Measurements from ENCODE around the gene MYPN.

- TF ChIP-seq CTCF (IDR thresholded peaks at IDR 0.05; ENCODE audit: low read length) (no peak), EZH2 (IDR thresholded peaks at IDR 0.05; ENCODE audit: borderline replicate concordance, low read length) (no peak)
Observed at GRCh38 chr10:68138526-68138925, 29.2 kb downstream of the MYPN start.

Measured in OCI-LY1 (cell line).